GM18505 (cell line): ENCODE results near the gene TUBB.

Source experiments
- ATAC-seq: cut with Tn5 transposase; IDR thresholded peaks from one replicate; pipeline ENCODE4 v1.9.1; 2021; ENCODE audit not compliant: unreplicated experiment
- POLR2A ChIP-seq: IDR thresholded peaks from 4 replicates; pipeline ENCODE4 v1.6.1; 2011; ENCODE audit warnings: borderline replicate concordance; ENCODE audit not compliant: insufficient read depth, insufficient read length; ENCODE audit errors: extremely low read depth

The TUBB gene

GRCh38 chr6:30727920-30728553 lies 7.9 kb downstream of the TUBB start:
- TF ChIP-seq POLR2A = no peak
- no peak for ATAC-seq

- TF ChIP-seq POLR2A = no peak
- ATAC-seq = no peak
These were observed 10.7 kb downstream of the TUBB start for GRCh38 chr6:30730601-30731435.

GRCh38 chr6:30732237-30732943 lies 12.2 kb downstream of the TUBB start:
- no peak for TF ChIP-seq POLR2A
- no peak for ATAC-seq

- no peak for ATAC-seq
- TF ChIP-seq POLR2A = no peak
These were observed 15.6 kb downstream of the TUBB start for GRCh38 chr6:30735668-30736314.

- TF ChIP-seq POLR2A = no peak
- no peak for ATAC-seq
These were observed 18.4 kb downstream of the TUBB start for GRCh38 chr6:30738532-30738931.

- no peak for ATAC-seq
- TF ChIP-seq POLR2A = no peak
These were observed 20.4 kb downstream of the TUBB start for GRCh38 chr6:30740540-30740870.

- ATAC-seq = no peak
- no peak for TF ChIP-seq POLR2A
These were observed 21.1 kb downstream of the TUBB start for GRCh38 chr6:30741063-30741779.

GRCh38 chr6:30741789-30742315 lies 21.7 kb downstream of the TUBB start:
- TF ChIP-seq POLR2A = no peak
- ATAC-seq = no peak

- peak; percentile 65 for TF ChIP-seq POLR2A
- ATAC-seq = peak; percentile 55
These were observed 22.4 kb downstream of the TUBB start, which contains the start of gene FLOT1 for GRCh38 chr6:30742316-30743098. Gene FLOT1, minus strand, starts transcription at chr6:30742687. Its CDS starts 498 bp downstream, at chr6:30742189.

- no peak for ATAC-seq
- TF ChIP-seq POLR2A = no peak
These were observed 23.2 kb downstream of the TUBB start for GRCh38 chr6:30743099-30744053.
